Neural cell (in vitro differentiated cells): ENCODE data around the gene MGA. TPM values are rescaled to one million over a fixed set of nuclear protein-coding genes. Genes with fewer than 3 reads are reported as not detected.

ENCODE experiments used
- H2AFZ ChIP-seq: fragments of 200-600, 300-800 bp; sonication (generic), shearing (Covaris generic); 2 replicates; pipeline ENCODE4 v1.6.0; 2014; ENCODE audit warnings: low read depth, mild to moderate bottlenecking, antibody characterized with exemption, low read length, moderate library complexity
- H3F3A ChIP-seq: fragments of 200-600 bp; shearing (Covaris generic); 2 replicates; pipeline ENCODE4 v1.6.1; 2016; ENCODE audit warnings: mild to moderate bottlenecking, moderate library complexity, mixed read lengths, antibody characterized with exemption, low read length; ENCODE audit not compliant: insufficient read depth, poor library complexity, severe bottlenecking
- H3K27ac ChIP-seq: fragments of 200-600, 300-800 bp; sonication (generic), shearing (Covaris generic); 2 replicates; pipeline ENCODE4 v1.5.1; 2014; ENCODE audit warnings: mild to moderate bottlenecking, low read length, moderate library complexity
- H3K27me3 ChIP-seq: fragments of 300-800, 200-600 bp; sonication (generic), shearing (Covaris generic); 2 replicates; pipeline ENCODE4 v1.6.0; 2014; ENCODE audit warnings: mild to moderate bottlenecking, low read depth, low read length, moderate library complexity; ENCODE audit not compliant: insufficient read depth
- H3K36me3 ChIP-seq: fragments of 300-800, 200-600 bp; sonication (generic), shearing (Covaris generic); 2 replicates; pipeline ENCODE4 v1.5.1; 2014; ENCODE audit warnings: mild to moderate bottlenecking, antibody characterized with exemption, low read length, moderate library complexity; ENCODE audit not compliant: insufficient read depth
- H3K4me2 ChIP-seq: fragments of 300-800, 200-600 bp; sonication (generic), shearing (Covaris generic); 2 replicates; pipeline ENCODE4 v1.6.0; 2014; ENCODE audit warnings: mild to moderate bottlenecking, low read length
- H3K4me3 ChIP-seq: fragments of 300-800, 200-600 bp; sonication (generic), shearing (Covaris generic); 2 replicates; pipeline ENCODE4 v1.5.1; 2014; ENCODE audit warnings: mild to moderate bottlenecking, low read length, moderate library complexity
- H3K79me2 ChIP-seq: fragments of 200-600 bp; shearing (Covaris generic); replicated peaks from 2 replicates; pipeline ENCODE4 v1.6.0; 2014; ENCODE audit warnings: mild to moderate bottlenecking, low read length, moderate library complexity; ENCODE audit not compliant: insufficient read depth
- H3K9ac ChIP-seq: fragments of 300-800, 200-600 bp; sonication (generic), shearing (Covaris generic); 2 replicates; pipeline ENCODE4 v1.6.1; 2016; ENCODE audit warnings: mild to moderate bottlenecking, low read length, mixed read lengths
- H3K9me2 ChIP-seq: fragments of 200-600 bp; shearing (Covaris generic); 2 replicates; pipeline ENCODE4 v1.6.1; 2016; ENCODE audit warnings: mild to moderate bottlenecking, low read length, mixed read lengths; ENCODE audit not compliant: insufficient read depth
- H3K9me3 ChIP-seq: fragments of 200-600, 300-800 bp; sonication (generic), shearing (Covaris generic); 2 replicates; pipeline ENCODE4 v1.6.1; 2016; ENCODE audit warnings: mild to moderate bottlenecking, mixed run types, low read length, moderate library complexity, mixed read lengths
- H4K20me1 ChIP-seq: fragments of 200-600 bp; shearing (Covaris generic); 2 replicates; pipeline ENCODE4 v1.6.1; 2016; ENCODE audit warnings: mild to moderate bottlenecking, mixed run types; ENCODE audit not compliant: insufficient read depth
- EP300 ChIP-seq: fragments of 450-650 bp; conservative IDR thresholded peaks from 2 replicates; pipeline ENCODE4 v1.6.1; 2014; ENCODE audit warnings: antibody characterized with exemption, mild to moderate bottlenecking, moderate library complexity; ENCODE audit not compliant: poor library complexity, severe bottlenecking
- EZH2 ChIP-seq: fragments of 200-600, 300-800 bp; shearing (Covaris generic), sonication (generic); IDR thresholded peaks from 2 replicates; pipeline ENCODE4 v1.6.1; 2014; ENCODE audit warnings: antibody characterized with exemption, low read length, borderline replicate concordance, mild to moderate bottlenecking; ENCODE audit not compliant: insufficient read depth, poor library complexity, severe bottlenecking
- MXI1 ChIP-seq: fragments of 450-650 bp; conservative IDR thresholded peaks from 2 replicates; pipeline ENCODE4 v1.6.1; 2014; ENCODE audit warnings: antibody characterized with exemption, mild to moderate bottlenecking; ENCODE audit not compliant: poor library complexity, severe bottlenecking
- POLR2AphosphoS5 ChIP-seq: IDR thresholded peaks from 2 replicates; pipeline ENCODE4 v1.6.1; 2012
- RAD21 ChIP-seq: fragments of 450-650 bp; conservative IDR thresholded peaks from 2 replicates; pipeline ENCODE4 v1.6.1; 2014; ENCODE audit warnings: antibody characterized with exemption, mild to moderate bottlenecking, moderate library complexity
- SMC3 ChIP-seq: fragments of 450-650 bp; conservative IDR thresholded peaks from 2 replicates; pipeline ENCODE4 v1.6.1; 2014; ENCODE audit warnings: antibody characterized with exemption, mild to moderate bottlenecking, moderate library complexity; ENCODE audit not compliant: poor library complexity
- TAF1 ChIP-seq: IDR thresholded peaks from 2 replicates; pipeline ENCODE4 v1.6.1; 2012; ENCODE audit warnings: low read depth
- polyA plus RNA-seq: library from polyadenylated mRNA; depleted of rRNA; stranded (reverse); fragments of >200 nt; gene quantifications from 2 replicates; pipeline ENCODE4 v1.2.3, GENCODE V29; 2014
- TF ChIP-seq, protein P1 (sequence below): IDR thresholded peaks from 2 replicates; pipeline ENCODE4 v1.6.1; 2012; ENCODE audit warnings: borderline replicate concordance
- TF ChIP-seq, protein P2 (sequence below): fragments of 450-650 bp; IDR thresholded peaks from 2 replicates; pipeline ENCODE4 v1.5.1; 2014; ENCODE audit warnings: antibody characterized with exemption, mild to moderate bottlenecking, moderate library complexity; ENCODE audit not compliant: poor library complexity, severe bottlenecking

Gene MGA
- polyA plus RNA-seq, 1 donor from 2014 or later: 13.2 TPM

DNA sequence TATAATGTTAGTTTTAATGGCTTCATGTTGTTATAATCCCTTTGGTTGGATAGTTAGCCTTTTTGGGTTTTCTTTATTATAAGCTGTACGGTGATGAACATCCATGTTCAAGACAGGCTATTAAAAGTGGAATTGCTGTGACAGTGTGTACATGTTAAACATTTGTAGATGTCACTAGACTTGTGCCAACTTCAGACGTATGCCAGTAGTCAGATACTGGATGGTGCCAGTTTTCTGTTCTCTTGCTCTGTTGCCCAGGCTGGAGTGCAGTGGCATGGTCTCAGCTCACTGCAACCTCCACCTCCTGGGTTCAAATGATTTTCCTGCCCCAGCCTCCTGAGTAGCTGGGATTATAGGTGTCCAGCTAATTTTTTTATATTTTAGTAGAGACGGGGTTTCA lies 54.1 kb downstream of the MGA start:
- no peak overlapping the region for H3K4me3 ChIP-seq
- no peaks in the 10 kb centered on the region for H3F3A ChIP-seq
- H3K27ac ChIP-seq: no peak overlapping the region
- H3K36me3 ChIP-seq: no peaks in the 10 kb centered on the region
- no peaks in the 10 kb centered on the region for H4K20me1 ChIP-seq
- H3K27me3 ChIP-seq: no peaks in the 10 kb centered on the region
- H3K4me2 ChIP-seq: no peak overlapping the region
- H3K79me2 ChIP-seq: no peaks in the 10 kb centered on the region
- no peaks in the 10 kb centered on the region for H3K9me2 ChIP-seq
- TF ChIP-seq TAF1 (no peak), EZH2 (no peak), POLR2AphosphoS5 (no peak), EP300 (no peak), MXI1 (no peak), RAD21 (no peak), SMC3 (no peak)
- TF ChIP-seq, protein P1, sequence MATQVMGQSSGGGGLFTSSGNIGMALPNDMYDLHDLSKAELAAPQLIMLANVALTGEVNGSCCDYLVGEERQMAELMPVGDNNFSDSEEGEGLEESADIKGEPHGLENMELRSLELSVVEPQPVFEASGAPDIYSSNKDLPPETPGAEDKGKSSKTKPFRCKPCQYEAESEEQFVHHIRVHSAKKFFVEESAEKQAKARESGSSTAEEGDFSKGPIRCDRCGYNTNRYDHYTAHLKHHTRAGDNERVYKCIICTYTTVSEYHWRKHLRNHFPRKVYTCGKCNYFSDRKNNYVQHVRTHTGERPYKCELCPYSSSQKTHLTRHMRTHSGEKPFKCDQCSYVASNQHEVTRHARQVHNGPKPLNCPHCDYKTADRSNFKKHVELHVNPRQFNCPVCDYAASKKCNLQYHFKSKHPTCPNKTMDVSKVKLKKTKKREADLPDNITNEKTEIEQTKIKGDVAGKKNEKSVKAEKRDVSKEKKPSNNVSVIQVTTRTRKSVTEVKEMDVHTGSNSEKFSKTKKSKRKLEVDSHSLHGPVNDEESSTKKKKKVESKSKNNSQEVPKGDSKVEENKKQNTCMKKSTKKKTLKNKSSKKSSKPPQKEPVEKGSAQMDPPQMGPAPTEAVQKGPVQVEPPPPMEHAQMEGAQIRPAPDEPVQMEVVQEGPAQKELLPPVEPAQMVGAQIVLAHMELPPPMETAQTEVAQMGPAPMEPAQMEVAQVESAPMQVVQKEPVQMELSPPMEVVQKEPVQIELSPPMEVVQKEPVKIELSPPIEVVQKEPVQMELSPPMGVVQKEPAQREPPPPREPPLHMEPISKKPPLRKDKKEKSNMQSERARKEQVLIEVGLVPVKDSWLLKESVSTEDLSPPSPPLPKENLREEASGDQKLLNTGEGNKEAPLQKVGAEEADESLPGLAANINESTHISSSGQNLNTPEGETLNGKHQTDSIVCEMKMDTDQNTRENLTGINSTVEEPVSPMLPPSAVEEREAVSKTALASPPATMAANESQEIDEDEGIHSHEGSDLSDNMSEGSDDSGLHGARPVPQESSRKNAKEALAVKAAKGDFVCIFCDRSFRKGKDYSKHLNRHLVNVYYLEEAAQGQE: no peak
- TF ChIP-seq, protein P2, sequence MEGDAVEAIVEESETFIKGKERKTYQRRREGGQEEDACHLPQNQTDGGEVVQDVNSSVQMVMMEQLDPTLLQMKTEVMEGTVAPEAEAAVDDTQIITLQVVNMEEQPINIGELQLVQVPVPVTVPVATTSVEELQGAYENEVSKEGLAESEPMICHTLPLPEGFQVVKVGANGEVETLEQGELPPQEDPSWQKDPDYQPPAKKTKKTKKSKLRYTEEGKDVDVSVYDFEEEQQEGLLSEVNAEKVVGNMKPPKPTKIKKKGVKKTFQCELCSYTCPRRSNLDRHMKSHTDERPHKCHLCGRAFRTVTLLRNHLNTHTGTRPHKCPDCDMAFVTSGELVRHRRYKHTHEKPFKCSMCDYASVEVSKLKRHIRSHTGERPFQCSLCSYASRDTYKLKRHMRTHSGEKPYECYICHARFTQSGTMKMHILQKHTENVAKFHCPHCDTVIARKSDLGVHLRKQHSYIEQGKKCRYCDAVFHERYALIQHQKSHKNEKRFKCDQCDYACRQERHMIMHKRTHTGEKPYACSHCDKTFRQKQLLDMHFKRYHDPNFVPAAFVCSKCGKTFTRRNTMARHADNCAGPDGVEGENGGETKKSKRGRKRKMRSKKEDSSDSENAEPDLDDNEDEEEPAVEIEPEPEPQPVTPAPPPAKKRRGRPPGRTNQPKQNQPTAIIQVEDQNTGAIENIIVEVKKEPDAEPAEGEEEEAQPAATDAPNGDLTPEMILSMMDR: no peak
- H2AFZ ChIP-seq: no peak overlapping the region
- H3K9ac ChIP-seq: no peak overlapping the region
- H3K9me3 ChIP-seq: no peaks in the 10 kb centered on the region

DNA sequence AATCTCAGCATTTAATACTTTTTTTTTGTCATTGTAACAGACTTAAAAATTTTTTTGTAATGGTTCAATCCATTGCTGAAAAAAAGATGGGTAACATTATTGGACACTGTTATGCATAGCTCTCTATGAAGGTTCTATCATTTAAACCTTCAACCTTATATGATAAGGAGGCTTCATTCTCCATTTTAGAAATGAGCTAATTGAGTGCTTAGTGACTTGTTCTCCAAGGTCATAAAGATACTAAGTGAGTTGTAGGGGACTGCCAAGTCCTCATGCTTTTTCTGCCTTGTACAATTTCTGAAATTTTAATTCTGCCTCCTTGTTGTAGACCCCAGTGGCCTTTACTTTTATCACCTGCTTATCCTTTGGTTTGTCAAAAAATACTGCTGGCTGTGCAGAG lies 56.7 kb downstream of the MGA start:
- Histone ChIP-seq H3K27ac (no peak overlapping the region), H3K27me3 (no peaks in the 10 kb centered on the region)

More for the DNA sequence above, 56.7 kb downstream of the MGA start:
- H3K9me3 ChIP-seq: no peaks in the 10 kb centered on the region
- no peak overlapping the region for H3K4me3 ChIP-seq
- no peaks in the 10 kb centered on the region for H4K20me1 ChIP-seq
- H2AFZ ChIP-seq: no peak overlapping the region
- H3K9ac ChIP-seq: no peak overlapping the region
- no peaks in the 10 kb centered on the region for H3K36me3 ChIP-seq
- H3K9me2 ChIP-seq: no peaks in the 10 kb centered on the region
- H3F3A ChIP-seq: no peaks in the 10 kb centered on the region
- TF ChIP-seq EZH2 (no peak), SMC3 (no peak), EP300 (no peak)
- TF ChIP-seq, protein P2: no peak
- H3K79me2 ChIP-seq: no peaks in the 10 kb centered on the region
- H3K4me2 ChIP-seq: no peak overlapping the region
